H9 (cell line): ENCODE results near the gene API5. TPM values are rescaled to one million over a fixed set of nuclear protein-coding genes. Genes with fewer than 3 reads are reported as not detected.

Experiments
- DNase-seq: peaks from one replicate; pipeline ENCODE4 v3.0.0-alpha.2; 2017
- H2AFZ ChIP-seq: one replicate; pipeline ENCODE4 v1.6.1; 2013; ENCODE audit warnings: mild to moderate bottlenecking, low read length, control low read depth, moderate library complexity
- H2AK5ac ChIP-seq: 2 replicates; pipeline ENCODE4 v1.6.1; 2013; ENCODE audit warnings: low read length, control low read depth, mixed read lengths; ENCODE audit not compliant: insufficient read length
- H2BK120ac ChIP-seq: one replicate; pipeline ENCODE4 v1.6.1; 2013; ENCODE audit warnings: low read depth, mild to moderate bottlenecking, low read length, control low read depth, inconsistent platforms; ENCODE audit not compliant: poor library complexity, severe bottlenecking
- H2BK12ac ChIP-seq: 2 replicates; pipeline ENCODE4 v1.6.1; 2013; ENCODE audit warnings: low read length, control low read depth, mixed read lengths, low read depth; ENCODE audit not compliant: insufficient read length
- H2BK15ac ChIP-seq: 2 replicates; pipeline ENCODE4 v1.6.1; 2013; ENCODE audit warnings: low read depth, low read length, control low read depth
- H2BK20ac ChIP-seq: one replicate; pipeline ENCODE4 v1.6.1; 2013; ENCODE audit warnings: low read depth, mild to moderate bottlenecking, low read length, control low read depth, inconsistent platforms; ENCODE audit not compliant: poor library complexity, severe bottlenecking
- H2BK5ac ChIP-seq: 2 replicates; pipeline ENCODE4 v1.6.1; 2013; ENCODE audit warnings: low read length, control low read depth, mixed read lengths; ENCODE audit not compliant: insufficient read length
- H3K14ac ChIP-seq: 2 replicates; pipeline ENCODE4 v1.6.1; 2013; ENCODE audit warnings: low read length, control low read depth; ENCODE audit not compliant: insufficient read depth
- H3K18ac ChIP-seq: 2 replicates; pipeline ENCODE4 v1.6.1; 2013; ENCODE audit warnings: low read depth, mild to moderate bottlenecking, mixed read lengths, low read length, control low read depth; ENCODE audit not compliant: insufficient read length
- H3K23ac ChIP-seq: 2 replicates; pipeline ENCODE4 v1.6.1; 2013; ENCODE audit warnings: low read length, control low read depth, mixed read lengths, low read depth; ENCODE audit not compliant: insufficient read length
- H3K23me2 ChIP-seq: 2 replicates; pipeline ENCODE4 v1.6.1; 2013; ENCODE audit warnings: low read depth, mild to moderate bottlenecking, mixed read lengths, low read length, control low read depth; ENCODE audit not compliant: insufficient read length, poor library complexity, severe bottlenecking
- H3K27ac ChIP-seq: 2 replicates; pipeline ENCODE4 v1.5.1; 2013; ENCODE audit warnings: low read length, control low read depth, mixed read lengths, low read depth; ENCODE audit not compliant: insufficient read length
- H3K27me3 ChIP-seq: 2 replicates; pipeline ENCODE4 v1.6.1; 2013; ENCODE audit warnings: low read length, control low read depth, inconsistent platforms; ENCODE audit not compliant: insufficient read depth
- H3K4ac ChIP-seq: 2 replicates; pipeline ENCODE4 v1.6.1; 2013; ENCODE audit warnings: low read depth, mild to moderate bottlenecking, control low read depth, inconsistent platforms, low read length, moderate library complexity
- H3K4me1 ChIP-seq: 2 replicates; pipeline ENCODE4 v1.6.1; 2013; ENCODE audit warnings: low read length, control low read depth, inconsistent platforms; ENCODE audit not compliant: insufficient read depth
- H3K4me2 ChIP-seq: 2 replicates; pipeline ENCODE4 v1.6.1; 2013; ENCODE audit warnings: low read length, control low read depth, mixed read lengths; ENCODE audit not compliant: insufficient read length, insufficient read depth
- H3K56ac ChIP-seq: 2 replicates; pipeline ENCODE4 v1.6.1; 2013; ENCODE audit warnings: low read depth, mild to moderate bottlenecking, mixed read lengths, low read length, control low read depth; ENCODE audit not compliant: insufficient read length
- H3K79me1 ChIP-seq: 2 replicates; pipeline ENCODE4 v1.6.1; 2013; ENCODE audit warnings: low read depth, mild to moderate bottlenecking, moderate library complexity, low read length, control low read depth, inconsistent platforms; ENCODE audit not compliant: insufficient read depth, poor library complexity, severe bottlenecking
- H3K79me2 ChIP-seq: 2 replicates; pipeline ENCODE4 v1.6.1; 2013; ENCODE audit warnings: low read length, control low read depth, inconsistent platforms; ENCODE audit not compliant: insufficient read depth
- H3K9ac ChIP-seq: 2 replicates; pipeline ENCODE4 v1.6.1; 2013; ENCODE audit warnings: low read length, control low read depth, mixed read lengths; ENCODE audit not compliant: insufficient read length; ENCODE audit errors: extremely low read depth
- H3K9me3 ChIP-seq: one replicate; pipeline ENCODE4 v1.6.1; 2013; ENCODE audit warnings: low read depth, low read length, inconsistent platforms; ENCODE audit not compliant: control insufficient read depth
- H3T11ph ChIP-seq: one replicate; pipeline ENCODE4 v1.6.1; 2013; ENCODE audit warnings: mild to moderate bottlenecking, low read length, control low read depth, inconsistent platforms
- H4K20me1 ChIP-seq: one replicate; pipeline ENCODE4 v1.6.1; 2013; ENCODE audit not compliant: control insufficient read depth, insufficient read length, insufficient read depth
- H4K5ac ChIP-seq: 2 replicates; pipeline ENCODE4 v1.6.1; 2013; ENCODE audit warnings: low read depth, mild to moderate bottlenecking, mixed read lengths, low read length, control low read depth; ENCODE audit not compliant: insufficient read length
- H4K8ac ChIP-seq: replicated peaks from 2 replicates; pipeline ENCODE4 v1.6.1; 2013; ENCODE audit warnings: low read length, control low read depth, mixed read lengths, low read depth; ENCODE audit not compliant: insufficient read length
- H4K91ac ChIP-seq: 2 replicates; pipeline ENCODE4 v1.6.1; 2013; ENCODE audit warnings: low read depth, mild to moderate bottlenecking, moderate library complexity, mixed read lengths, low read length, control low read depth; ENCODE audit not compliant: insufficient read length
- H3K27ac Mint-ChIP-seq, 3 experiments: 2 replicates in 2 of 3; 3 replicates in 1 of 3; pipeline ENCODE4 v1.8.0; 2020 to 2021; ENCODE audit warnings: mixed read lengths in 3 of 3, mild to moderate bottlenecking in 1 of 3, moderate library complexity in 1 of 3
- H3K27me3 Mint-ChIP-seq: 2 replicates; pipeline ENCODE4 v1.8.0; 2021; ENCODE audit warnings: low read depth, mild to moderate bottlenecking, moderate library complexity, mixed read lengths
- H3K36me3 Mint-ChIP-seq, 3 experiments: 2 replicates in 2 of 3; 3 replicates in 1 of 3; pipeline ENCODE4 v1.8.0; 2020 to 2021; ENCODE audit warnings: low read depth in 3 of 3, mixed read lengths in 3 of 3; ENCODE audit not compliant: insufficient read depth in 1 of 3
- H3K4me1 Mint-ChIP-seq, 2 experiments: 2 replicates each; pipeline ENCODE4 v1.8.0; 2020; ENCODE audit warnings: mixed read lengths in 2 of 2
- H3K4me3 Mint-ChIP-seq, 2 experiments: 2 replicates in 1 of 2; 3 replicates in 1 of 2; pipeline ENCODE4 v1.8.0; 2020 to 2021; ENCODE audit warnings: mild to moderate bottlenecking in 2 of 2, mixed read lengths in 2 of 2, moderate library complexity in 1 of 2
- H3K9me3 Mint-ChIP-seq, 2 experiments: 2 replicates in 1 of 2; 3 replicates in 1 of 2; pipeline ENCODE4 v1.8.0; 2020; ENCODE audit warnings: mild to moderate bottlenecking in 2 of 2, mixed read lengths in 2 of 2, moderate library complexity in 1 of 2
- WGBS: extraction: QIAGEN DNeasy Blood & Tissue Kit; methylation state at CpG from one replicate; pipeline ENCODE4 v1.1.7; 2013; ENCODE audit warnings: missing lambda C conversion rate, low lambda C conversion rate, mixed read lengths; ENCODE audit not compliant: insufficient read length; ENCODE audit errors: extremely low coverage; 5-methylcytosine and 5-hydroxymethylcytosine counted together
- total RNA-seq: library from RNA; stranded (reverse); gene quantifications from 2 replicates; pipeline ENCODE4 v1.2.1, GENCODE V29; 2021
- TF ChIP-seq, protein P1 (sequence below): fragments of 200-600 bp; sonication (generic); conservative IDR thresholded peaks from 3 replicates; pipeline ENCODE4 v1.8.0; 2021; ENCODE audit warnings: antibody characterized with exemption, mild to moderate bottlenecking

The API5 gene
- total RNA-seq, 1 experiment from 2014 or later = 147 TPM

DNA sequence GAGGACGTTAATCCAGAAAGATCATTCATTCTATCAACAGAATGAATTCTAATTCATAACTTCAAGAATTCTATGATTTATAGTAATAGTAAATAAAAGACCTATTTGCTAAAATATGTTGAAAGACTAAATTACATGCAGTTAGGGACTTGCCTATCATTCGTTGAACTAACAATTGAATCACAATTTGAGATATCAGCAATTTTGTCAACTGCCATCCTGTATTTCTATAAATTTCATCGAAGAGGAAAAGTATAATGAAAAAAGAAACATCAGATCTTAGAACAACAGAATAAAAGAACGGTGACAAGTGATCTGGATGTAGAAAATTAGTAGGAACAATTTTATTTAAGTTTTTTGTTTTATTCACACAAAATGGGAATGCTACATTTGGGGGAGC lies 42.5 kb downstream of the API5 start:
- Mint-ChIP-seq H3K4me1 (peaks cover 23 to 27% of the 10 kb centered on the region in 2 experiments), H3K4me3 (no peak overlapping the region), H3K9me3 (peaks cover 0 to 3% of the 10 kb centered on the region in 2 experiments; a peak in 3 of 5 replicates), H3K27me3 (peaks cover 8% of the 10 kb centered on the region), H3K36me3 (peaks cover 0 to 5% (median 3%) of the 10 kb centered on the region in 3 experiments; a peak in 4 of 7 replicates), H3K27ac (no peak overlapping the region)
- H2BK120ac ChIP-seq = no peak overlapping the region
- no CpG with 5 or more reads among the region's 4 CpGs for WGBS
- no peaks in the 10 kb centered on the region for H3K27me3 ChIP-seq
- no peak overlapping the region for H2BK5ac ChIP-seq
- no peak overlapping the region for H4K8ac ChIP-seq
- H4K5ac ChIP-seq = no peak overlapping the region
- peaks cover under 1% of the 10 kb centered on the region for H3K23me2 ChIP-seq
- no peak overlapping the region for H3K27ac ChIP-seq
- no peak overlapping the region for H3K18ac ChIP-seq
- H3K14ac ChIP-seq = no peak overlapping the region
- H4K20me1 ChIP-seq = no peaks in the 10 kb centered on the region
- H3K4ac ChIP-seq = no peak overlapping the region
- peaks cover under 1% of the 10 kb centered on the region; the same call in 1 of the 2 replicates for H3K79me2 ChIP-seq
- H3K9ac ChIP-seq = no peak overlapping the region
- no peaks in the 10 kb centered on the region for H3K9me3 ChIP-seq
- H3K79me1 ChIP-seq = no peaks in the 10 kb centered on the region
- H3K56ac ChIP-seq = no peak overlapping the region
- DNase-seq = no peak
- H2BK20ac ChIP-seq = no peak overlapping the region
- no peak overlapping the region for H3T11ph ChIP-seq
- H3K4me2 ChIP-seq = no peak overlapping the region
- H3K23ac ChIP-seq = no peak overlapping the region
- peaks cover 4% of the 10 kb centered on the region for H3K4me1 ChIP-seq
- H2AK5ac ChIP-seq = no peak overlapping the region
- H2BK15ac ChIP-seq = no peak overlapping the region
- no peak overlapping the region for H2AFZ ChIP-seq
- no peak overlapping the region for H4K91ac ChIP-seq
- TF ChIP-seq, protein P1, sequence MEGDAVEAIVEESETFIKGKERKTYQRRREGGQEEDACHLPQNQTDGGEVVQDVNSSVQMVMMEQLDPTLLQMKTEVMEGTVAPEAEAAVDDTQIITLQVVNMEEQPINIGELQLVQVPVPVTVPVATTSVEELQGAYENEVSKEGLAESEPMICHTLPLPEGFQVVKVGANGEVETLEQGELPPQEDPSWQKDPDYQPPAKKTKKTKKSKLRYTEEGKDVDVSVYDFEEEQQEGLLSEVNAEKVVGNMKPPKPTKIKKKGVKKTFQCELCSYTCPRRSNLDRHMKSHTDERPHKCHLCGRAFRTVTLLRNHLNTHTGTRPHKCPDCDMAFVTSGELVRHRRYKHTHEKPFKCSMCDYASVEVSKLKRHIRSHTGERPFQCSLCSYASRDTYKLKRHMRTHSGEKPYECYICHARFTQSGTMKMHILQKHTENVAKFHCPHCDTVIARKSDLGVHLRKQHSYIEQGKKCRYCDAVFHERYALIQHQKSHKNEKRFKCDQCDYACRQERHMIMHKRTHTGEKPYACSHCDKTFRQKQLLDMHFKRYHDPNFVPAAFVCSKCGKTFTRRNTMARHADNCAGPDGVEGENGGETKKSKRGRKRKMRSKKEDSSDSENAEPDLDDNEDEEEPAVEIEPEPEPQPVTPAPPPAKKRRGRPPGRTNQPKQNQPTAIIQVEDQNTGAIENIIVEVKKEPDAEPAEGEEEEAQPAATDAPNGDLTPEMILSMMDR = no peak
- no peak overlapping the region for H2BK12ac ChIP-seq
